Measurements from ENCODE around the gene MSRB2.

The MSRB2 gene

DNA sequence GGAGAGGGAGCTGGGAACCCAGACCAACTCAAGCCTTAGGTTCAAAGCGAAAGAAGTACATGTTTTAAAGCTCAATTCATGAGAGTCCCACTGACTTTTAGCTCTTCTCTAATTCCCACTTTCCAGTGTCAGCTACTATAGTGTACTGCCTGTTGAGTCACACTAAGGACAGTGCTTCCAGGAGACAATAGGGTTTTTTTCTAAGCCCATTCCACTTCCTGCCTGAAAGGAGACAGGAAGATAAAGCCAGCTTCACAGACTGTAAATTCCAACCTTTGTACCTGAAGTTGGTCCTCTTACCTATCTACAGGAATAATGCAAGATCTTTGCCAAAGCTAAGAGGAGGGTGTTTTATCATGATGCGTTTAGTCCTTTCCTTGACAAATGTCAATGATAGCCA lies 4.4 kb downstream of the MSRB2 start:
- TF ChIP-seq, protein P1, sequence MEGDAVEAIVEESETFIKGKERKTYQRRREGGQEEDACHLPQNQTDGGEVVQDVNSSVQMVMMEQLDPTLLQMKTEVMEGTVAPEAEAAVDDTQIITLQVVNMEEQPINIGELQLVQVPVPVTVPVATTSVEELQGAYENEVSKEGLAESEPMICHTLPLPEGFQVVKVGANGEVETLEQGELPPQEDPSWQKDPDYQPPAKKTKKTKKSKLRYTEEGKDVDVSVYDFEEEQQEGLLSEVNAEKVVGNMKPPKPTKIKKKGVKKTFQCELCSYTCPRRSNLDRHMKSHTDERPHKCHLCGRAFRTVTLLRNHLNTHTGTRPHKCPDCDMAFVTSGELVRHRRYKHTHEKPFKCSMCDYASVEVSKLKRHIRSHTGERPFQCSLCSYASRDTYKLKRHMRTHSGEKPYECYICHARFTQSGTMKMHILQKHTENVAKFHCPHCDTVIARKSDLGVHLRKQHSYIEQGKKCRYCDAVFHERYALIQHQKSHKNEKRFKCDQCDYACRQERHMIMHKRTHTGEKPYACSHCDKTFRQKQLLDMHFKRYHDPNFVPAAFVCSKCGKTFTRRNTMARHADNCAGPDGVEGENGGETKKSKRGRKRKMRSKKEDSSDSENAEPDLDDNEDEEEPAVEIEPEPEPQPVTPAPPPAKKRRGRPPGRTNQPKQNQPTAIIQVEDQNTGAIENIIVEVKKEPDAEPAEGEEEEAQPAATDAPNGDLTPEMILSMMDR (IDR thresholded peaks at IDR 0.05; ENCODE audit: low read depth, low read length, missing control alignments) = no peak
- H3K4me3 ChIP-seq (ENCODE audit: low read depth, low read length) = no peak overlapping the region
- no peak for DNase-seq (ENCODE audit: low read depth)

DNA sequence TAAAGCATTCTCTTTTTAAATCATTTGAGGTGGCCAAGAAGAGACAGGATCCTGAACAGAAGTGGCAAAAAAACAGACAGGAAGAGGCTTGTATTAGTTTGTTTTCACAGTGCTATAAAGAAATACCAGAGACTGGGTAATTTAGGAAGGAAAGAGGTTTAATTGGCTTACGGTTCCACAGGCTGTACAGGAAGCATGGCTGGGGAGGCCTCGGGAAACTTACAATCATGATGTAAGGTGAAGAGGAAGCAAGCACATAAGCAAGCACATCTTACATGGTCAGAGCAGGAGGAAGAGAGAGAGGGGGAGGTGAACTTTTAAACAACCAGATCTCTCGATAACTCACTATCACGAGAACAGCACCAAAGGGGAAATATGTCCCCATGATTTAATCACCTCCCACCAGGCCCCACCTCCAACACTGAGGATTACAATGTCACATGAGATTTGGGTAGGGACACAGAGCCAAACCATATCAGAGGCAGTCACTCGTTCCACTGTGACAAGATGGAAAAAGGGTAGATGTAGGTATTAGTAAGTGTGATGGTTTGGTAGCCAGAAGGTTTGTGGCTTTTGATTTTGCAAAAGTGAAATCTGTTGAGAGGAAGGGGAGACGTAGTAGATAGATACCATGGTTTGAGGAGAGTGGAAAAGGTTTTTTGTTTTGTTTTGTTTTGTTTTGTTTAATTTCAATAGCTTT lies 5.1 kb downstream of the MSRB2 start:
- no peak overlapping the region for H3K4me3 ChIP-seq (ENCODE audit: low read depth, low read length)
- no peak for DNase-seq (ENCODE audit: low read depth)
- TF ChIP-seq, protein P1 (IDR thresholded peaks at IDR 0.05; ENCODE audit: low read depth, low read length, missing control alignments) = no peak

DNA sequence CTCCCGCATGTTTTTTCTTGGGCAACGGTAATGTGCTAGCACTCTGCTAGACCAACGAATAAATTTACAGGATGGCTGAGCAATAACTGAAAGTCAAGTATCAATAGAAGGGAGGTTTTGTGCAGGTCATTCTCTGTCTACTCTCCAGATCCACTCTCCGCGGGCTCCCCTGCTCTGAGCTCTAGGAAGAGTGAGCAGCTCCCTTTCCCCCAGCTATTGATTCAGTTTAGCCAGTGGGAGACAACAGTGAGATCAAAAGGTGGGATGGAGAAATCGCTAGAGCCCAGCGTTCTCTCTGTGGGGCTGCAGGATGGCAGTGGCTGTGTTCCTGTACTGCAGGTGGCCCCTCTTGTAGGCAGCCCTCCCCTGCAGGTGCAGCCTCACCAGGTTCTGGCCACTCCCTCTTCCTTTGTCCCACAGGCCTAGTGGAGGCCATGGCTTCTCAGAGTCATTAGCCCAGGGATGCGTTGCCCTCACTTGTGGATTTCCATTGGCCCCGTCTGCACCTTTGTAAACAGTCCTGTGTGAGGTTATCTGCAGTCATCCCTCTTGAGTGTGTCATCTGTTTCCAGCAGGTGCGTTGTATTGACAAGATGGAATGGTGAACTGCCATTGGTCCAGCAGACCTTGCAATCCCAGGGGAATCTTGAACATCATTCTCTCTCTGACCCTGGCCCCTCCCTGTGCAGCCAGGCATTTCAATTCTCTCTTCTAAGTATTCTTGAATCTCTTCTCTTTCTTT lies 11.1 kb downstream of the MSRB2 start:
- TF ChIP-seq, protein P1 (IDR thresholded peaks at IDR 0.05; ENCODE audit: low read depth, low read length, missing control alignments) = no peak
- no peak for DNase-seq (ENCODE audit: low read depth)
- H3K4me3 ChIP-seq (ENCODE audit: low read depth, low read length) = no peak overlapping the region

DNA sequence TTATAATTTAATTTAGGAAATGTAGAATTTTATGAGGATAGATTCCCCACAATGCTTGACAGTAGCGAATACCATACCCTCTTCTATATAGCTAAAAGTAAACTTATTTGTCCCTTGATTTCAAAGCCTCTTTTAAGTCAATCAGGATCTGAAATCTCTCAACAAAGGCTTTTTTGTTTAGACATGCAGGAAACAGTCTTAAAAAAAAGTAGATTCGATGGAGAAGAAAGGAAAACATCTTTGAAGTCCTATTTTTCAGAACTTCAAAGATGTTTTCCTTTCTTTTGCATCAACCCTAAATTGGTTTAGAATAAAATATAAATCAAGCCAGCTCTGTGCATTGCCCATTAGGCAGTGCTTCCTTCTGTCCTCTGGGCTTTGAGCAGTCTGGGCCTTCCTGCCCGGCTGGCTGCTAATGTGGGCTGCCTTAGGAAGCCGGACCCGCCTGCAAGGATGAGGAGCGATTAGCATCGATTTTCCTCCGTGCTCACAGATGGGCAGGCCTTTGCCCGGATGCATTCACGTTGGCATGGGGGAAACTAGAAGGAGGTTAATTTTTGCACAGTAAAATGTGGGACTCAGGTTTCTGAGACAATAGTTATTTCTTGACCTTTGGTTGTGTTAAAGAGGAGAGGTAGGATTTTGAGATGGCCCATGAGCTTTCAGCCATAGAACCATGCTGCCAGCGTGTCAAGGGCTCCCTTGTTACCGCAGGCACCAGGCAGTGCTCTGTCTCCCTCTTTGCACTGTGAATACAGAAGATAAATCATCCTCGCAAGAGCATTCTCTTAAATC lies 15.5 kb downstream of the MSRB2 start:
- TF ChIP-seq, protein P1 (IDR thresholded peaks at IDR 0.05; ENCODE audit: low read depth, low read length, missing control alignments) = no peak
- no peak for DNase-seq (ENCODE audit: low read depth)
- H3K4me3 ChIP-seq (ENCODE audit: low read depth, low read length) = no peak overlapping the region

DNA sequence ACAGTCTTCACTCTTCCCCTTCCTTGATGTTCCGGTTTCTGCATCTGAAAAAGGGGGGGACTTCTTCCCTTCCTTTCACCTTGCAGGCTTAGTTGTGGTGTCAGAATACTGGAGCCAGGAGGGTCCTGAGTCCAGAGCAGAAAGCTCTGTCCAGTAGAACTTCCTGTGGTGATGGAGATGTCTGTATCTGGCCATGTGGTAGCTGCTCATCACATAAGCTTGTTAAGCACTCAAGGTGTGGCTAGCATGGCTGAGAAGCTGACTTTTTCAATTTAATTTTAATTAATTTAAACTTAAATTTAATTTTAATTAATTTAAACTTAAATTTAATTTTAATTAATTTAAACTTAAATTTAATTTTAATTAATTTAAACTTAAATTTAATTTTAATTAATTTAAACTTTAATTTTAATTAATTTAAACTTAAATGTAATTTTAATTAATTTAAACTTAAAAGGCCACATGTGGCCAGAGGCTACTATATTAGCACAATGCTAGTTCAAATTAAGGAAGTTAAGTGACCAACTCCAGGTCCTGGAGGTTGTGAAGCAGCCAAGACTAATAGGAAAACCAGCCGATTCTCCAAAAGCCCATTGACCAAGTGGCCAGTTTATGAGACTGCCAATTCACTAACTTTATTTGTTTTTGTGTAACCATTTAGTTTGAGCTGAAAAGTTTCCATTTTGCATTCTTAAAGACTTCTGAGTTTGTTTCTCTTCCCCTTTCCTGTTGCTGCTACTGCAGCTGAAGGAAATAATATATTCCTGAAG lies 16.3 kb downstream of the MSRB2 start:
- DNase-seq (ENCODE audit: low read depth) = no peak
- no peak overlapping the region for H3K4me3 ChIP-seq (ENCODE audit: low read depth, low read length)
- TF ChIP-seq, protein P1 (IDR thresholded peaks at IDR 0.05; ENCODE audit: low read depth, low read length, missing control alignments) = no peak

DNA sequence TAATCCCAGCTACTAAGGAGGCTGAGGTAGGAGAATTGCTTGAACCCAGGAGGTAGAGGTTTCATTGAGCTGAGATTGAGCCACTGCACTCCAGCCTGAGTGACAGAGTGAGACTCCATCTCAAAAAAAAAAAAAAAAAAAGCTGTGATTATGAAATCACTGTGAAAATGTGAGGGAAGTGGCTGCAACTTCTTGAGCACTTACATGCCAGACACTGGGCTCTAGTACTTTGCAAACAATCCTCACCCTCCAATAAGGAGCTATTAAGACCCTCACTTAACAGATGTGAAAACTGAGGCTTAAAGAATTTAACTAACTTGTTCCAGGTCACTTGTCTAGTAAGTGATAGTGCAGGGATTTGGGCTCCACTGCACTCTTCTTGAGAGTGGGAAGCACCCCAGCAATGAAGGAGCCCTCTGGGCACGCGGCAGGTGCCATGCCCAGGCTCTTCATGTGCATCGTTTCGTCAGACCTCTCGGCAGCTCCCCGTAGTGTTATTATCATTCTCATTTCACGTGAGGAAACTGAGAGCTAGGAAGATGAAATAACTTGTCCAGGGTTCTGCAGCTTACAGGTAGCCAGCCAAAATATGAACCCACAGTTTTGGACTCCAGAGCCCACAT lies 19.0 kb downstream of the MSRB2 start:
- DNase-seq (ENCODE audit: low read depth) = no peak
- no peak overlapping the region for H3K4me3 ChIP-seq (ENCODE audit: low read depth, low read length)
- TF ChIP-seq, protein P1 (IDR thresholded peaks at IDR 0.05; ENCODE audit: low read depth, low read length, missing control alignments) = no peak
